Measurements from ENCODE around the gene AKAP12. TPM values are rescaled to one million over a fixed set of nuclear protein-coding genes. Genes with fewer than 3 reads are reported as not detected.
A peak's percentile ranks its signal among the peaks of the same experiment; 100 is the strongest.

The AKAP12 gene
- total RNA-seq, 1 experiment from 2014 or later, result 90.0 TPM

- TF ChIP-seq JAZF1 (CRISPR knock-in tag; IDR thresholded peaks at IDR 0.05) (no peak), SMAD4 (CRISPR knock-in tag; IDR thresholded peaks at IDR 0.05) (no peak), ZNF423 (CRISPR knock-in tag; IDR thresholded peaks at IDR 0.05) (no peak), EMX1 (CRISPR knock-in tag; IDR thresholded peaks at IDR 0.05) (no peak), FOXP4 (CRISPR knock-in tag; IDR thresholded peaks at IDR 0.05) (no peak), MLX (CRISPR knock-in tag; IDR thresholded peaks at IDR 0.05) (no peak), ATF3 (CRISPR knock-in tag; conservative IDR thresholded peaks at IDR 0.05) (no peak), USF1 (CRISPR knock-in tag; IDR thresholded peaks at IDR 0.05) (no peak), FOXK1 (CRISPR knock-in tag; IDR thresholded peaks at IDR 0.05) (no peak), ZNF396 (CRISPR knock-in tag; IDR thresholded peaks at IDR 0.05; ENCODE audit: borderline replicate concordance) (no peak), GABPB1 (CRISPR knock-in tag; IDR thresholded peaks at IDR 0.05) (no peak), CTCF (IDR thresholded peaks at IDR 0.05) (no peak)
- H3K9me3 Mint-ChIP-seq, result peaks cover 8% of the 10 kb centered on the region
- H3K27ac Mint-ChIP-seq, result no peak overlapping the region
- POLR2A ChIA-PET, result no interaction called here
- CTCF ChIA-PET, result no interaction called here
- no peak overlapping the region for H3K4me3 Mint-ChIP-seq
- H3K4me1 Mint-ChIP-seq, result peaks cover 8% of the 10 kb centered on the region
- DNase-seq (ENCODE audit: low spot score), result no peak
- H3K36me3 Mint-ChIP-seq, result peaks cover 12% of the 10 kb centered on the region
- no peak for ATAC-seq
- no peaks in the 10 kb centered on the region for H3K27me3 Mint-ChIP-seq (ENCODE audit: low read depth)
Observed at GRCh38 chr6:151317995-151318365, 78.2 kb downstream of the AKAP12 start.

GRCh38 chr6:151320140-151320539 is 80.4 kb downstream of the AKAP12 start:
- no peak overlapping the region for H3K4me3 Mint-ChIP-seq
- CTCF ChIA-PET, result no interaction called here

More at GRCh38 chr6:151320140-151320539, 80.4 kb downstream of the AKAP12 start:
- no peak for DNase-seq (ENCODE audit: low spot score)
- POLR2A ChIA-PET, result no interaction called here
- Mint-ChIP-seq H3K27ac (no peak overlapping the region), H3K36me3 (peaks cover 12% of the 10 kb centered on the region), H3K27me3 (ENCODE audit: low read depth) (peaks cover 6% of the 10 kb centered on the region; the same call in 1 of the 2 replicates), H3K4me1 (peaks cover 17% of the 10 kb centered on the region), H3K9me3 (peaks cover 8% of the 10 kb centered on the region)
- ATAC-seq, result no peak
- TF ChIP-seq ZNF425 (CRISPR knock-in tag; conservative IDR thresholded peaks at IDR 0.05), result no peak
- TF ChIP-seq TEAD1 (CRISPR knock-in tag; IDR thresholded peaks at IDR 0.05), result no peak
- TF ChIP-seq ZNF121 (CRISPR knock-in tag; IDR thresholded peaks at IDR 0.05), result peak; percentile 85

Data from WTC11 (cell line).